Heart right ventricle (tissue), 16 donors: ENCODE measurements around the gene SCGB3A1. TPM values are rescaled to one million over a fixed set of nuclear protein-coding genes. Genes with fewer than 3 reads are reported as not detected.

Experiments used
- ATAC-seq, 8 donors: fragments of 200-7000 bp; cut with Tn5 transposase; one replicate each; pipeline ENCODE4 v1.9.1; 2020; ENCODE audit warnings: mild to moderate bottlenecking in 8 of 8, moderate library complexity in 8 of 8, moderate number of reproducible peaks in 1 of 8
- DNase-seq, 2 donors: peaks; one replicate each; pipeline ENCODE4 v3.0.0-alpha.2; 2020
- H3K27ac ChIP-seq, 10 donors: fragments of 200-600 bp; sonication (generic) in 2 of 10; one replicate each; pipeline versions ENCODE4 v1.5.0 to v1.8.0; 2020 to 2022; ENCODE audit warnings: mild to moderate bottlenecking in 3 of 10
- H3K27me3 ChIP-seq, 7 donors: fragments of 200-600 bp; one replicate each; pipeline ENCODE4 v1.8.0; 2021 to 2022; ENCODE audit warnings: mild to moderate bottlenecking in 2 of 7
- H3K36me3 ChIP-seq, 9 donors: fragments of 200-600 bp; sonication (generic) in 1 of 9; one replicate each; pipeline versions ENCODE4 v1.5.0 to v1.8.0; 2020 to 2022; ENCODE audit warnings: mild to moderate bottlenecking in 2 of 9
- H3K4me1 ChIP-seq, 9 donors: fragments of 200-600 bp; sonication (generic) in 1 of 9; one replicate each; pipeline versions ENCODE4 v1.5.0 to v1.8.0; 2020 to 2022; ENCODE audit warnings: mild to moderate bottlenecking in 4 of 9
- H3K4me3 ChIP-seq, 10 donors: fragments of 200-600 bp; sonication (generic) in 2 of 10; one replicate each; pipeline versions ENCODE4 v1.5.0 to v1.8.0; 2020 to 2022; ENCODE audit warnings: mild to moderate bottlenecking in 7 of 10, moderate library complexity in 2 of 10
- H3K9me3 ChIP-seq, 11 donors: fragments of 200-600 bp in 10 of 11; sonication (generic) in 2 of 11; one replicate each; pipeline versions ENCODE4 v1.5.0 to v1.8.0; 2013 to 2022; ENCODE audit warnings: mild to moderate bottlenecking in 2 of 11, control low read depth in 1 of 11, moderate library complexity in 1 of 11
- WGBS, 2 donors: extraction: QIAGEN DNeasy Blood & Tissue Kit; methylation state at CpG; one replicate each; pipeline ENCODE4 v1.1.7; 2013; ENCODE audit warnings: inconsistent platforms in 1 of 2; 5-methylcytosine and 5-hydroxymethylcytosine counted together
- intact Hi-C, 10 donors: fragments of 100-400 bp; cut with DNase I; formaldehyde crosslinking; loops; one replicate each; pipeline versions ENCODE4 v1.11.1 to v1.14.2; 2022
- polyA plus RNA-seq, 2 donors: library from polyadenylated mRNA; stranded (reverse); fragments of 200-250 nt; gene quantifications; one replicate each; pipeline ENCODE4 v1.2.3, GENCODE V29; 2013
- total RNA-seq, 10 donors: library from RNA; stranded (reverse); fragmentation: NEBNext Ultra II Directional in 3 of 10; extraction: Animal tissue kit (Norgen Biotek cat#: 25700) in 3 of 10; gene quantifications; one replicate each; pipeline versions ENCODE4 v1.2.1 to v1.2.4, GENCODE V29; 2021 to 2023
- TF ChIP-seq, protein P1 (sequence below), 9 donors: fragments of 200-600 bp; sonication (generic) in 2 of 9; IDR thresholded peaks; one replicate each; pipeline versions ENCODE4 v1.5.0 to v1.8.0; 2021 to 2022; ENCODE audit warnings: antibody characterized with exemption in 9 of 9, mild to moderate bottlenecking in 5 of 9, moderate library complexity in 1 of 9
- donor health status: Arrhythmogenic right ventricular cardiomyopathy.
- donor health status: ischemic (EF 13 %, LVEDD 7.1; RV severe dilation, severe dysfunction).
- donor health status: healthy with polysubstance abuse.
- donor health status: DM: no; HTN: yes; CAD: no.
- donor health status: DM: no; HTN: no; CAD: no.
- donor health status: ischemic (EF 25% LVEDD 6.9; RV normal size, moderate dysfunction).
- donor health status: ischemic (EF 25% LVEDD 5.7; RV mildly dilated, moderate dysfunction).
- donor health status: healthy.
- donor health status: DM: yes; HTN: yes; CAD: no.
- donor health status: Ischemic cardiomyopathy.
- donor health status: ischemic (EF 35%, LVEDD 5.7; RV mildly dilated, moderate dysfunction).
- donor health status: nonischemic (EF 11% LVEDD 7.7; RV severe dilation, severe dysfunction).
- donor health status: DM: yes; HTN: yes; CAD: no.
- donor health status: PGD.
- donor health status: ischemic (EF 29% LVEDD 5.4; RV normal size, mild dysfunction).
- donor health status: nonischemic (EF 23%, LVEDD 6.1; RV moderate dilation, normal function).

Gene SCGB3A1
- total and polyA plus RNA-seq, 12 donors: 0.38 to 0.88 (median 0.53) TPM; not detected in 7

DNA sequence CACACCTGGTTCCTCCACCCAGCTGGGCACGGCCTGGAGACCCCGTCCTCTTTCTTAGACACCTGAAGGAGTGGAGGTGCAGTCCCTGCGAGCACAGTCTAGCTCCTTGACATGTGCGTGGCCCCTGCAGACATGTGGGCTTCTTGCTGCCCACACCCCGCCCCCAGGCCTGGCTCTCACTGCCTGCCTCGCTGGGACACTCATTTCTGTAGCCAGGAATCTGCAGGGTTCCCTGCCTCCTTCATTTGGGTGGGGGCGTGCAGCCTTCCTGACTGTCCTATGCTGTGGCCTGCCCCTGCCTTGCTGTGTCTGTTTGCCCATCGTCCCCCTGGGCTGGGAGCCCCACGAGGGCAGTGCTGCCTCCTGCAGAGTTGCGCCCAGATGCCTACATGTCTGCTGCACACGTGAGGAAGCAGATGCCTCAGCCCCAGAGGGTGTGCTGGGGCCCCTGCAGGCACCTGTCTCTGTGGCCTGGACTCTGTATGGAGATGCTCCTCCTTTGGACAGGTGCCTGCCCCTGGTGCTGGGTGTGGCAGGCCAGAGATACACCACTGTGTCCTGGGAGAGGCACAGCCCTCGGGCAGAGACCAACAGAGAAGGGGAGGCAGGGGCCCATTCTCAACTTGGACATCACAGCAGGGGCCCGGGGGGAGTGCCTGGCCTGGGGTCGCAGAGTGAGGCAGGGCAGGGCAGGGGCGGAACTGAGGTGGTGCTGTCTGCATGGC, 35.5 kb upstream of the SCGB3A1 start:
- Histone ChIP-seq H3K27me3 (peaks cover 0 to 7% (median 0%) of the 10 kb centered on the region in 7 donors), H3K4me1 (peaks cover 0 to 23% (median 9%) of the 10 kb centered on the region in 9 donors), H3K36me3 (peaks cover 0 to 17% (median 0%) of the 10 kb centered on the region in 9 donors), H3K27ac (no peak overlapping the region), H3K4me3 (no peak overlapping the region), H3K9me3 (no peaks in the 10 kb centered on the region)
- ATAC-seq (no peak), DNase-seq (no peak)
- 75 to 83% methylated on average over 14 to 15 of the region's 15 CpGs for WGBS, 2 donors
- TF ChIP-seq, protein P1, sequence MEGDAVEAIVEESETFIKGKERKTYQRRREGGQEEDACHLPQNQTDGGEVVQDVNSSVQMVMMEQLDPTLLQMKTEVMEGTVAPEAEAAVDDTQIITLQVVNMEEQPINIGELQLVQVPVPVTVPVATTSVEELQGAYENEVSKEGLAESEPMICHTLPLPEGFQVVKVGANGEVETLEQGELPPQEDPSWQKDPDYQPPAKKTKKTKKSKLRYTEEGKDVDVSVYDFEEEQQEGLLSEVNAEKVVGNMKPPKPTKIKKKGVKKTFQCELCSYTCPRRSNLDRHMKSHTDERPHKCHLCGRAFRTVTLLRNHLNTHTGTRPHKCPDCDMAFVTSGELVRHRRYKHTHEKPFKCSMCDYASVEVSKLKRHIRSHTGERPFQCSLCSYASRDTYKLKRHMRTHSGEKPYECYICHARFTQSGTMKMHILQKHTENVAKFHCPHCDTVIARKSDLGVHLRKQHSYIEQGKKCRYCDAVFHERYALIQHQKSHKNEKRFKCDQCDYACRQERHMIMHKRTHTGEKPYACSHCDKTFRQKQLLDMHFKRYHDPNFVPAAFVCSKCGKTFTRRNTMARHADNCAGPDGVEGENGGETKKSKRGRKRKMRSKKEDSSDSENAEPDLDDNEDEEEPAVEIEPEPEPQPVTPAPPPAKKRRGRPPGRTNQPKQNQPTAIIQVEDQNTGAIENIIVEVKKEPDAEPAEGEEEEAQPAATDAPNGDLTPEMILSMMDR (IDR thresholded peaks at IDR 0.05): no peak
- intact Hi-C loops: no loop called here

DNA sequence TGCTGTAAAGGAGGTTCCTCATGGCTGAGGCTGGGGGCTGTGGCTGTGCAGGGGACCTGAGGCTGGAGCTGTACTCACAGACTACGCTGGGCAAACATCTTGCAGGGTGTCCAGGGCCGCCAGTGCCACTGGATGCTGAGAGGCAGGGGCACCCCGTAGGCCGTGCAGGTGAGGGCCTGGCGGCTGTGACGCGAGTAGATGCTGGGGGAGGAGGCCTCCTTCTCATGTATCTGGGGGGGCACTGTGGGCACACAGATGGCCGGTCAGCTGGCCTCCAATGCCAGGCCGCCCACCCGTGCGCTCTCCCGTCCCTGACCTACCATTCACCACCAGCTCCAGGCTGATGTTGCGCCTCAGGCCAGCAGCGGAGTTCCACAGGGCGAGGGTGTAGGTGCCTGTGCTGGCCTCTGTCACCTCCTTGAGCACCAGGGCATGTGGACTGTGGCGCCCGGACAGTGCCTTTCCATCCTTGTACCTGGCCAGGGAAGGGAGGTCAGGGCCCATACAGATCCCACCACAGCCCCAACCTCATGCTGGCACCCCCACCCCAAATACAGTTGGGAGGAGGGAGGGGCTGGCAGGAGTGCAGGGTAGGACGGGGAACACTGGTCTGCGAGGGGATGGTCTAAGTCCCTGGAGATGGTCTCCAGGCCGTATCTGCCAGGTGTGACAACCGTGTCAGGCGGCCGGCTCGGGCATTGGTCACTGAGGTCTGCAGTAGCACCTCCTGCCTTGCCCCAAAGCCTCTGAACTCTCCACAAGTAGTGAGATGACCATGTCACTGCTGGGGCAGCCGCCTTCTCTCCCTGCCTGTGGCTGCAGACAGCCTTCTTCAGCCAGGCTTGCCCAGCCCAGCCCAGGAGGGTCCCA, 34.7 kb upstream of the SCGB3A1 start:
- ATAC-seq (no peak), DNase-seq (no peak)
- TF ChIP-seq, protein P1 (IDR thresholded peaks at IDR 0.05): no peak
- Histone ChIP-seq H3K27ac (no peak overlapping the region), H3K27me3 (peaks cover 0 to 6% (median 0%) of the 10 kb centered on the region in 7 donors), H3K4me1 (peaks cover 0 to 23% (median 9%) of the 10 kb centered on the region in 9 donors), H3K4me3 (no peak overlapping the region), H3K9me3 (no peaks in the 10 kb centered on the region), H3K36me3 (peaks cover 0 to 17% (median 0%) of the 10 kb centered on the region in 9 donors)
- 92 to 95% methylated on average over 25 of the region's 25 CpGs for WGBS, 2 donors
- intact Hi-C loops: no loop called here

DNA sequence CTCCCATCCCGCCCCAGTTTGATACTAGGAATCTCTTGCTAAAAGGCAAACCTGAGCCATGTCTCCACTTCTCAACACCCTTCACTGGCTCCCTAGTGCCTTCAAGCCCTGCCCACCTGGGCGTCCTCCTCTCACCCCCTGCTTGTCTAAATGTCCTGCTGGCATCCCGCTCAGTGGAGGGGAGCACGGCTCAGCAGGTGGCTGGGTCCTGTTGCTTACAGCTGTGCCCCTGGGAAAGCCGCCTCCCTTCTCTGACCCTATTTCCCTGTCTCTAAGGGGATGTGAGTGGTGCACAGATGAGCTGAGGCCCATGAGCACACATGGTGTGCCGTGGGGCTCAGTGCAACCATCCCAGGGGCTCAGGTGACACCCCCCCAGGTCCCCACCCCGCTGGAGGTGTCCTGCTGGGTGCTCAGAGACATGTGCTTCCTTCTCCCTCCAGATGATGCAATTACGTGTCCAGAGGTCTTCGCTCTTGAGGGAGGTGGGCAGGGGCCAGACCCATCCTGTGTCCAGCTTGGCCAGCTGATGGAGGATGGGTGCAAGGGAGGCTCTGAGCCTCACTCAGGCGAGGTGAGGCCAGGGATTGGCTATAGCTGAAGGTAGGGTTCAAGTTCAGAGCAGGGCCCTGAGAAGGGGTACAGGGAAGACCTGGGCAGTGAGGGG, 34.0 kb upstream of the SCGB3A1 start:
- no peak for DNase-seq

More for the DNA sequence above, 34.0 kb upstream of the SCGB3A1 start:
- peaks cover 0 to 11% (median under 1%) of the 10 kb centered on the region in 7 donors for H3K27me3 ChIP-seq
- ATAC-seq: no peak
- H3K4me3 ChIP-seq: no peak overlapping the region
- TF ChIP-seq, protein P1 (IDR thresholded peaks at IDR 0.05): no peak
- H3K9me3 ChIP-seq: no peaks in the 10 kb centered on the region
- intact Hi-C loops: no loop called here
- H3K27ac ChIP-seq: no peak overlapping the region
- peaks cover 0 to 17% (median 0%) of the 10 kb centered on the region in 9 donors for H3K36me3 ChIP-seq
- peaks cover 0 to 23% (median 9%) of the 10 kb centered on the region in 9 donors for H3K4me1 ChIP-seq
- WGBS, 2 donors: 81% methylated on average over 10 of the region's 10 CpGs
